RWPE2 (cell line): ENCODE results near the gene CDK5.
A peak's percentile ranks its signal among the peaks of the same experiment; 100 is the strongest.
"Not testable (repeated sequence)": the region's sequence is repeated elsewhere in the genome, so short reads cannot be mapped to it uniquely, and the experiment has no call there.

Source experiments
- ATAC-seq: fragments of 200-7000 bp; cut with Tn5 transposase; 3 replicates; pipeline ENCODE4 v1.9.1; 2021; ENCODE audit warnings: low read depth
- DNase-seq: peaks from one replicate; pipeline ENCODE4 v3.0.0-alpha.2; 2020; ENCODE audit warnings: low spot score
- H3K27ac ChIP-seq: fragments of 450-650 bp; 2 replicates; pipeline ENCODE4 v1.5.1; 2017; ENCODE audit warnings: mild to moderate bottlenecking; ENCODE audit not compliant: poor library complexity, severe bottlenecking
- H3K27me3 ChIP-seq: fragments of 250-450 bp; sonication (Bioruptor Pico); 2 replicates; pipeline ENCODE4 v1.5.1; 2021; ENCODE audit warnings: mild to moderate bottlenecking, moderate library complexity; ENCODE audit not compliant: insufficient read depth, poor library complexity, severe bottlenecking
- H3K36me3 ChIP-seq: fragments of 250-450 bp; sonication (Bioruptor Pico); 2 replicates; pipeline ENCODE4 v1.5.1; 2020; ENCODE audit warnings: low read depth, mild to moderate bottlenecking, moderate library complexity
- H3K4me1 ChIP-seq: fragments of 250-450 bp; sonication (Bioruptor Pico); 2 replicates; pipeline ENCODE4 v1.5.1; 2021; ENCODE audit warnings: mild to moderate bottlenecking, moderate library complexity; ENCODE audit not compliant: insufficient read depth, poor library complexity, severe bottlenecking
- H3K4me3 ChIP-seq: fragments of 250-450 bp; sonication (Bioruptor Pico); 2 replicates; pipeline ENCODE4 v1.5.1; 2021; ENCODE audit warnings: mild to moderate bottlenecking, moderate library complexity; ENCODE audit not compliant: severe bottlenecking
- H3K9me3 ChIP-seq: fragments of 250-450 bp; sonication (Bioruptor Pico); 2 replicates; pipeline ENCODE4 v1.5.1; 2021; ENCODE audit warnings: mild to moderate bottlenecking, moderate library complexity; ENCODE audit not compliant: severe bottlenecking
- TF ChIP-seq, protein P1 (sequence below): fragments of 450-650 bp; IDR thresholded peaks from one replicate; pipeline ENCODE4 v1.5.1; 2017; ENCODE audit warnings: mild to moderate bottlenecking, moderate library complexity; ENCODE audit not compliant: poor library complexity, severe bottlenecking

CDK5 gene

DNA sequence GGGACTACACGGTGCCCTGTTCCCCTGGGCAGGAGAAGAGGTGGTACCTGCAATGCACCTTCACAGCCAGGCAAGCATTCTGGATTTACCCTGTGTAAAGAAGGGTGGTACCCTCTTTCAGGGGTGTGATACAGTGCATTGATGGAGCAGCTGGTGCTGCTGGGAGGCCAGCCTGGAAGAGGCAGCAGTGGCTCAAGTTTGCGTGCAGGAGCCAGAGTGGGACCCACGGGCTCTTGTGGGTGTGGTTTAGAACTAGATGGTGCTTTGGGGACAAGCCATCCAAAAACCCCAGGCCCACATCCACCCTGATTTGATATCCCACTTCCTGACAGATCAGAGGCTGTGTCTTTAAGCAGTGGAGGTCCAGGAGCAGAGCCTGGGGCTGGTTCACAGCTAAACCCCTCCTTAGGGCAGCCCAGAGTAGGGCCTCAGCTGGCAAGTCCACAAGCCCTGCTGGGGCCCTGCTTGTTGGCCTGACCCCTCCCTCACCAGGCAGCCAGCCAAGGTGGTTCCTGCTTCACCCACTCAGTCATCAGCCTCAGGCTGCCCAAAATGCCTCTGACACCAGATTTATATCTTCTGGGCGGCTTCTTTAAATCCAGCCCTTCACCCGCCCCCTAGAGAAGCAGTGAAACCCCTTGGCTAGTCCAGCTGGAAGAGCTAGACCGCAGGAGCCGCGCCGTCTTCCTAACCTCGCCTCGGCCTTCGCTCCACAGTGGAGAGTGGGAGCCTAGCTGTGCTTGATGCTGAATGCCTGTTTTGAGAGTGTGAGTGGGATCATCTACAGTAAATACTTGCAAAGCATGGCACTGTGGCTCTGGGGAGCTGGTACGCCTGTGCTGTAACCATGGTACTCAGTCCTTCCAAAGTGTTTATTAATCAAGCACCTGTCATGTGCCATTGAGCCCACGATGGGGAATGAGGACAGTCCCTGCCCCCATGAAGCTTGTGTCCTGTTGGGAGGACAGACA lies 10.8 kb downstream of the CDK5 start:
- peak; percentile 33 for ATAC-seq
- no peak overlapping the region for H3K27ac ChIP-seq
- H3K4me1 ChIP-seq: no peaks in the 10 kb centered on the region
- TF ChIP-seq, protein P1, sequence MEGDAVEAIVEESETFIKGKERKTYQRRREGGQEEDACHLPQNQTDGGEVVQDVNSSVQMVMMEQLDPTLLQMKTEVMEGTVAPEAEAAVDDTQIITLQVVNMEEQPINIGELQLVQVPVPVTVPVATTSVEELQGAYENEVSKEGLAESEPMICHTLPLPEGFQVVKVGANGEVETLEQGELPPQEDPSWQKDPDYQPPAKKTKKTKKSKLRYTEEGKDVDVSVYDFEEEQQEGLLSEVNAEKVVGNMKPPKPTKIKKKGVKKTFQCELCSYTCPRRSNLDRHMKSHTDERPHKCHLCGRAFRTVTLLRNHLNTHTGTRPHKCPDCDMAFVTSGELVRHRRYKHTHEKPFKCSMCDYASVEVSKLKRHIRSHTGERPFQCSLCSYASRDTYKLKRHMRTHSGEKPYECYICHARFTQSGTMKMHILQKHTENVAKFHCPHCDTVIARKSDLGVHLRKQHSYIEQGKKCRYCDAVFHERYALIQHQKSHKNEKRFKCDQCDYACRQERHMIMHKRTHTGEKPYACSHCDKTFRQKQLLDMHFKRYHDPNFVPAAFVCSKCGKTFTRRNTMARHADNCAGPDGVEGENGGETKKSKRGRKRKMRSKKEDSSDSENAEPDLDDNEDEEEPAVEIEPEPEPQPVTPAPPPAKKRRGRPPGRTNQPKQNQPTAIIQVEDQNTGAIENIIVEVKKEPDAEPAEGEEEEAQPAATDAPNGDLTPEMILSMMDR: no peak
- no peak for DNase-seq
- H3K9me3 ChIP-seq: no peaks in the 10 kb centered on the region
- no peaks in the 10 kb centered on the region for H3K36me3 ChIP-seq
- no peak overlapping the region for H3K4me3 ChIP-seq
- H3K27me3 ChIP-seq: peaks cover 6% of the 10 kb centered on the region

DNA sequence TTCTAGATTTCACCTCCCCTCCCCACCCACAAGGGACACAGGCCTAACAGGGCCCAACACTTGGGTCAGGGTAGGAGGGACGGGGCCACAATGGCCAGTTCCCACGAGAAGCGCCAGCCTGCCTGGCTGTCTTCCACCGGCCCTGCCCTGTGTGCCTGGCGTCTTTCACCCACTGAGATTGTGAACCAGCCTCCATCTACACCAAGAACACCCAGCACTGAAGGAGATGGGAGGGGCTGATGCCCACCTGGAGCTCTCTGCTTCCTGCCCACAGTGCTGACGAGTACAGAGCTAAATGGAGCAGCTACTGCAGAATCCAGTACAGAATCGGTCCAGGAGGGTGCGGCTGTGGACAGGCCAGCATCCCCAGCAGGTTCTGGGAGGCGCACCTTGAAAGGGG lies 11.7 kb downstream of the CDK5 start:
- H3K4me1 ChIP-seq: no peaks in the 10 kb centered on the region
- H3K27me3 ChIP-seq: peaks cover 6% of the 10 kb centered on the region
- no peak overlapping the region for H3K27ac ChIP-seq
- no peaks in the 10 kb centered on the region for H3K9me3 ChIP-seq
- no peak overlapping the region for H3K4me3 ChIP-seq
- DNase-seq (no peak), ATAC-seq (no peak)
- TF ChIP-seq, protein P1: no peak
- H3K36me3 ChIP-seq: no peaks in the 10 kb centered on the region

DNA sequence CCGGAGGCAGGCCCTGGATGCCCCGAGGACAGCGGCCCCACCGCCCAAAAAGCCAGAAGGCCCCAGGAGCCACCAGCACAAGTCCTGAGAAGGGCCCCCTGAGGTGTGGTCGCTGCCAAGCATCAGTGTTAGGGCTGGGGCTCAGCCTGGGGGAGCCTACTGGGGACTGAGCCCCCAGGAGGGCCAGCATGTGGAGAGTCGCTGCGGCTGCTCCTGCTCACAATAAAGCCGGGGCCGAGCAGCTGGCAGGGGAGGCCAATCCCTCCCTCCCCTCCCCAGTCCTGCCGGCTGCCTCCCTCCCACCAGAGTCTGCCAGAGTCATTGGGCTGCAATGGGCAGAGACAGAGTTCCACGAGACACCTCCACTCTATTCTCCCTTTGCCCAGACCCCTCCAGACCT lies 12.4 kb downstream of the CDK5 start:
- H3K4me1 ChIP-seq: no peaks in the 10 kb centered on the region
- DNase-seq (no peak), ATAC-seq (no peak)
- no peaks in the 10 kb centered on the region for H3K9me3 ChIP-seq
- H3K27ac ChIP-seq: no peak overlapping the region
- TF ChIP-seq, protein P1: no peak
- H3K27me3 ChIP-seq: no peaks in the 10 kb centered on the region
- H3K4me3 ChIP-seq: no peak overlapping the region
- no peaks in the 10 kb centered on the region for H3K36me3 ChIP-seq

DNA sequence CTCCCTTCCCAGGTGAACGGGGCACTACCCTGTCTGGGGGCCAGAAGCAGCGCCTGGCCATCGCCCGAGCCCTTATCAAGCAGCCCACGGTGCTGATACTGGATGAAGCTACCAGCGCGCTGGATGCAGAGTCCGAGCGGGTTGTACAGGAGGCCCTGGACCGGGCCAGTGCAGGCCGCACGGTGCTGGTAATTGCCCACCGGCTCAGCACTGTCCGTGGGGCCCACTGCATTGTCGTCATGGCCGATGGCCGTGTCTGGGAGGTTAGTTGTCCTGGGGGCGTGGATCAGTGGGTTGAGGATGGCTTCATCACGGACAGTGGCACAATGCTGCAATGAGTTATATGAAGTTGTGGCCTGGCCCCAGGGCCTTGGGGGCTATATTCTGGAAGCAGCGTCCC lies 13.7 kb downstream of the CDK5 start:
- peaks cover 9% of the 10 kb centered on the region for H3K4me1 ChIP-seq
- H3K36me3 ChIP-seq: no peaks in the 10 kb centered on the region
- DNase-seq: no peak
- no peaks in the 10 kb centered on the region for H3K27me3 ChIP-seq
- H3K27ac ChIP-seq: no peak overlapping the region
- no peak overlapping the region for H3K4me3 ChIP-seq
- ATAC-seq: no peak
- H3K9me3 ChIP-seq: no peaks in the 10 kb centered on the region
- TF ChIP-seq, protein P1: no peak

DNA sequence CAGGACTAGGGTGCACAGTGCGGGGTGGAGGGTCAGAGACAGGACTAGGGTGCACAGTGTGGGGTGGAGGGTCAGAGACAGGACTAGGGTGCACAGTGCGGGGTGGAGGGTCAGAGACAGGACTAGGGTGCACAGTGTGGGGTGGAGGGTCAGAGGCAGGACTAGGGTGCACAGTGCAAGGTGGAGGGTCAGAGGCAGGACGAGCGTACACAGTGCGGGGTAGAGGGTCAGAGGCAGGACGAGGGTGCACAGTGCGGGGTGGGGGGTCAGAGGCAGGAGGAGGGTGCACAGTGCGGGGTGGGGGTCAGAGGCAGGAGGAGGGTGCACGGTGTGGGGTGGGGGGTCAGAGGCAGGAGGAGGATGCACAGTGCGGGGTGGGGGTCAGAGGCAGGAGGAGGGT lies 14.2 kb downstream of the CDK5 start:
- ATAC-seq, H3K36me3 ChIP-seq, DNase-seq, H3K27me3 ChIP-seq, H3K9me3 ChIP-seq, H3K4me3 ChIP-seq, H3K27ac ChIP-seq: not testable (repeated sequence)
- peaks cover 14% of the 10 kb centered on the region for H3K4me1 ChIP-seq
